Endodermal cell (in vitro differentiated cells): Measurements from ENCODE around the gene GPAT2. TPM values are rescaled to one million over a fixed set of nuclear protein-coding genes. Genes with fewer than 3 reads are reported as not detected.
"Not testable (repeated sequence)": the region's sequence is repeated elsewhere in the genome, so short reads cannot be mapped to it uniquely, and the experiment has no call there.

Source experiments
- DNase-seq: peaks from one replicate; pipeline ENCODE4 v3.0.0-alpha.2; 2017
- H3K27ac ChIP-seq: 2 replicates; pipeline ENCODE4 v1.5.1; 2013; ENCODE audit warnings: mild to moderate bottlenecking, low read depth, low read length, moderate library complexity
- H3K27me3 ChIP-seq: 2 replicates; pipeline ENCODE4 v1.6.1; 2013; ENCODE audit warnings: mild to moderate bottlenecking, low read length, moderate library complexity; ENCODE audit not compliant: insufficient read depth, control insufficient read depth, poor library complexity, severe bottlenecking
- H3K36me3 ChIP-seq: 2 replicates; pipeline ENCODE4 v1.7.0; 2013; ENCODE audit warnings: mild to moderate bottlenecking, low read length, moderate library complexity; ENCODE audit not compliant: control insufficient read depth, insufficient read depth
- H3K4me1 ChIP-seq: one replicate; pipeline ENCODE4 v1.7.0; 2013; ENCODE audit warnings: low read length; ENCODE audit not compliant: control insufficient read depth, insufficient read depth
- H3K4me3 ChIP-seq: 2 replicates; pipeline ENCODE4 v1.5.1; 2013; ENCODE audit warnings: mild to moderate bottlenecking, low read length, moderate library complexity
- H3K9ac ChIP-seq: 2 replicates; pipeline ENCODE4 v1.6.1; 2013; ENCODE audit warnings: mild to moderate bottlenecking, low read length, moderate library complexity; ENCODE audit not compliant: poor library complexity, severe bottlenecking; ENCODE audit errors: extremely low read depth
- H3K9me3 ChIP-seq: 2 replicates; pipeline ENCODE4 v1.6.1; 2013; ENCODE audit warnings: mild to moderate bottlenecking, low read length, moderate library complexity; ENCODE audit not compliant: control insufficient read depth
- H3K27ac Mint-ChIP-seq: 2 replicates; pipeline ENCODE4 v1.8.0; 2020; ENCODE audit warnings: mixed read lengths
- H3K27me3 Mint-ChIP-seq: 2 replicates; pipeline ENCODE4 v1.8.0; 2021; ENCODE audit warnings: mild to moderate bottlenecking, mixed read lengths; ENCODE audit not compliant: insufficient read depth
- H3K36me3 Mint-ChIP-seq: 2 replicates; pipeline ENCODE4 v1.8.0; 2020; ENCODE audit warnings: low read depth, mixed read lengths
- H3K4me1 Mint-ChIP-seq: 2 replicates; pipeline ENCODE4 v1.8.0; 2020; ENCODE audit warnings: mixed read lengths
- H3K4me3 Mint-ChIP-seq: 2 replicates; pipeline ENCODE4 v1.8.0; 2020; ENCODE audit warnings: mild to moderate bottlenecking, moderate library complexity, mixed read lengths
- H3K9me3 Mint-ChIP-seq: 2 replicates; pipeline ENCODE4 v1.8.0; 2020; ENCODE audit warnings: mild to moderate bottlenecking, mixed read lengths
- CTCF ChIP-seq: fragments of 200-600 bp; sonication (generic); conservative IDR thresholded peaks from 2 replicates; pipeline ENCODE4 v1.5.0; 2021; ENCODE audit warnings: antibody characterized with exemption, mild to moderate bottlenecking
- WGBS, 2 experiments: methylation state at CpG; one replicate each; pipeline versions ENCODE4 v1.1.5 to v1.1.7; 2013; ENCODE audit warnings: missing lambda C conversion rate in 2 of 2, mixed read lengths in 1 of 2; ENCODE audit not compliant: insufficient coverage in 1 of 2, insufficient read length in 1 of 2; 5-methylcytosine and 5-hydroxymethylcytosine counted together
- total RNA-seq, 2 donors: library from RNA; stranded (reverse); fragmentation: NEBNext Ultra II Directional in 1 of 2; extraction: Animal tissue kit (Norgen Biotek cat#: 25700) in 1 of 2; gene quantifications; 2 replicates in 1 of 2; 3 replicates in 1 of 2; pipeline ENCODE4 v1.2.1, GENCODE V29; 2021

Gene GPAT2
- total RNA-seq, 2 donors from 2014 or later = 0.33 TPM; not detected in 1

DNA sequence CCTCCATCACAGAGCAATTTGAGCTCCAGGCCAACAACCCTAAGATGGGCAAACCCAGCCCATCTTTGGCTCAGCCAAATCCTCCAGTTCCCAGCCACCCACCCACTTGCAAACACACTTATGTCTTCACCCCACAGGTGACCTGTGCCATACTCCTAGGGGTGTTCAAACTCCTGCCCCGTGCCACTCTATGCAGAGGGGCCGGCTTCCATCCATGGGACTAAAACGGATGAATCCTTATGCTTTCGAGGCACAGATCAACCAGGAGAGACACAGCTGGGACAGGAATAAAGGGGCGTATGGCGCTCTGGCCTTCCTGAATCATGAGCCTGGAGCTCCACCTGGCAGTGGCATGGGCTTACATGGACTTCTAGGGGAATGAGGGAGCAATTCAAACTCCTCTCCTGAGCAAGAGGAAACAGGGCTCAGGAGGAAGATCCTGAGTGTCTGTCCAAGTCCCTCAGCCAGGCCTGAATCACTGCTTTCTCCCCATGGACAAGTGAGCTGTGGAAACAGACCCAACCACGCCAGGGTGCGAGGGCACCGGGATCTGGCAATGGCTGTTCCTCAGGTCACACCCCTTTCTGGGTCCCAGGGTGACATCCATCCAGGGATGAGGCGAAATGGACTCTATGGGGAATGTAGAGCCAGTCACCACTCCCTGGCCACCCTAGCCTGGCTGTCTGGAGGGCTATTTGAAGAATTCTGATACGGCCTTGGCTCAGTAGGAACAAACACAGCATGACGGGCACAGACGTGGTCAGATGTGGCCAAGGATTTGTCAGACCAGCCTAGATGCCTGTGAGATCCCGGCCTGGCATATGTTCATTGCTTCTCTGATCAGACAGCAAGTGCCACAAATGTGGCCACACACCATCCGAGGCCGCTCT lies 36.6 kb upstream of the GPAT2 start:
- not testable (repeated sequence) for H3K27me3 ChIP-seq, H3K9me3 Mint-ChIP-seq, H3K36me3 ChIP-seq, H3K36me3 Mint-ChIP-seq, H3K4me3 ChIP-seq, H3K9ac ChIP-seq, H3K4me3 Mint-ChIP-seq, H3K9me3 ChIP-seq, H3K27ac Mint-ChIP-seq
- peaks cover 11% of the 10 kb centered on the region for H3K4me1 Mint-ChIP-seq
- Histone ChIP-seq H3K4me1 (peaks cover 10% of the 10 kb centered on the region), H3K27ac (peak overlapping the region; percentile 72)
- TF ChIP-seq CTCF = peak; percentile 13
- peak; percentile 37 for DNase-seq
- peaks cover 11% of the 10 kb centered on the region for H3K27me3 Mint-ChIP-seq
- WGBS, 2 experiments = 88 to 95% methylated on average over 8 to 15 of the region's 16 CpGs

GRCh38 chr2:96070351-96070750 lies 35.6 kb upstream of the GPAT2 start:
- H3K36me3 ChIP-seq, H3K27me3 Mint-ChIP-seq, H3K4me3 Mint-ChIP-seq, H3K9me3 Mint-ChIP-seq, H3K4me3 ChIP-seq, H3K36me3 Mint-ChIP-seq, H3K9ac ChIP-seq, H3K27ac ChIP-seq, DNase-seq, H3K27me3 ChIP-seq, H3K27ac Mint-ChIP-seq, H3K9me3 ChIP-seq: not testable (repeated sequence)
- H3K4me1 ChIP-seq = peaks cover 10% of the 10 kb centered on the region
- H3K4me1 Mint-ChIP-seq = peaks cover 11% of the 10 kb centered on the region
- 86% methylated on average over 5 of the region's 5 CpGs; no CpG with 5 or more reads in 1 of the 2 experiments for WGBS, 2 experiments

DNA sequence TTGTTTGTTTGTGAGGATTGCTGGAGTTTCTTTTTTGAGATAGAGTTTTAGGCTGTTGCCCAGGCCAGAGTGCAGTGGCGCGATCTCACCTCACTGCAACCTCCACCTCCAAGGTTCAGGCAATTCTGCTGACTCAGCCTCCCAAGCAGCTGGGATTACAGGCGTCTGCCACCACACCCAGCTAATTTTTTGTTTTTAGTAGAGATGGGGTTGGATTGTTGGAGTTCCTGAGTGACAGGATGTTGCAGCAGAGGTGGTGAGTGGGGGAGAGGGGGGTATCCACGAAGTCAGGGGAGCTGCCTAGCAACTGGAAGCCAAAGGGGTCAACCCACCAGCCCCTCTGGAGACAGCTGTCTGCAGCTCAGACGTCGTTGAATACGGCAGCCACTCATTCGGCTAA lies 35.2 kb upstream of the GPAT2 start:
- not testable (repeated sequence) for DNase-seq, H3K27me3 Mint-ChIP-seq, H3K4me3 Mint-ChIP-seq, H3K4me3 ChIP-seq, H3K9ac ChIP-seq, H3K9me3 Mint-ChIP-seq, H3K36me3 ChIP-seq, H3K9me3 ChIP-seq, H3K27ac ChIP-seq, H3K27ac Mint-ChIP-seq, H3K27me3 ChIP-seq, H3K36me3 Mint-ChIP-seq
- peaks cover 10% of the 10 kb centered on the region for H3K4me1 ChIP-seq
- WGBS, 2 experiments = 81 to 89% methylated on average over 5 to 6 of the region's 8 CpGs
- H3K4me1 Mint-ChIP-seq = peaks cover 11% of the 10 kb centered on the region

DNA sequence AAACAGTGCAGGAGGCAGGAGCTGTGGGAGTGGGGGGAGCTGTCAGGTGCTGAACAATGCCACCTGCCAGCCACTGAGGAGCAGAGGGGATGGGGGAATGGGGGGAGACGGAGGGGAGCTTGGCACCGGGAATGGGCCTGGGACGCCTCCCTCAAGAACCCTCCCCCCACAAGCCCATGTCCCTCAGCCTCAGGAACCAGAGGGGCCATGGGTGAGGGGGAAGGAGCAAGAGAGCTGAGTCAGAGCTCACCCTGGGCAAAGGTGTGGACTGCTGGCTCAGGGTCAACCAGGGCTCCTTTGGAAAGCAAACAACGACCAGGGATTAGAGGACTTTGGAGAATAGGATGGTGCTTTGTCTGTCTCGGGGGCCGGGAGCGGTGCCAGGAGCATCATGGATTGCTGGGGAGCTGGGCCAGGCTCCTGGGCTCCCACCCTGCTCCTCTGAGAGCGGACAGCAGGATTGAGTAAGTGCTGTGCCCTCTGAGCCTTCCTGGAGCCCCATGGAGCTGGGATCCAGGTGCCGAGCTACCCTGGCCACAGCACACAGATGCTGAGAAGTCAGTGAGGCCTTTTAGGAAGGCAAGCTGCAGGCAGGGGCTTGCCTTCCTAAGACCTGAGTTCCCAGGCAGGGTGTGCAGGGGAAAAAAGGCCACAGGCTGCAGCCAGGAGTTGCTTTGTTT lies 33.3 kb upstream of the GPAT2 start:
- H3K9ac ChIP-seq, H3K4me3 ChIP-seq, H3K9me3 Mint-ChIP-seq, H3K27me3 Mint-ChIP-seq, H3K9me3 ChIP-seq, H3K4me3 Mint-ChIP-seq, H3K27me3 ChIP-seq, H3K27ac ChIP-seq, H3K27ac Mint-ChIP-seq, H3K36me3 ChIP-seq, H3K36me3 Mint-ChIP-seq: not testable (repeated sequence)
- peaks cover 10% of the 10 kb centered on the region for H3K4me1 ChIP-seq
- WGBS, 2 experiments = 71 to 86% methylated on average over 5 to 8 of the region's 9 CpGs
- peak; percentile 61 for DNase-seq
- peaks cover 11% of the 10 kb centered on the region for H3K4me1 Mint-ChIP-seq

GRCh38 chr2:96067098-96067660 lies 32.5 kb upstream of the GPAT2 start:
- peak; percentile 72 for DNase-seq
- not testable (repeated sequence) for H3K36me3 ChIP-seq, H3K27me3 ChIP-seq, H3K27ac Mint-ChIP-seq, H3K4me3 ChIP-seq, H3K36me3 Mint-ChIP-seq, H3K9me3 ChIP-seq, H3K27ac ChIP-seq, H3K9ac ChIP-seq, H3K27me3 Mint-ChIP-seq, H3K4me3 Mint-ChIP-seq, H3K9me3 Mint-ChIP-seq
- H3K4me1 Mint-ChIP-seq = peaks cover 11% of the 10 kb centered on the region
- WGBS, 2 experiments = 76 to 80% methylated on average over 2 of the region's 2 CpGs
- peaks cover 10% of the 10 kb centered on the region for H3K4me1 ChIP-seq

DNA sequence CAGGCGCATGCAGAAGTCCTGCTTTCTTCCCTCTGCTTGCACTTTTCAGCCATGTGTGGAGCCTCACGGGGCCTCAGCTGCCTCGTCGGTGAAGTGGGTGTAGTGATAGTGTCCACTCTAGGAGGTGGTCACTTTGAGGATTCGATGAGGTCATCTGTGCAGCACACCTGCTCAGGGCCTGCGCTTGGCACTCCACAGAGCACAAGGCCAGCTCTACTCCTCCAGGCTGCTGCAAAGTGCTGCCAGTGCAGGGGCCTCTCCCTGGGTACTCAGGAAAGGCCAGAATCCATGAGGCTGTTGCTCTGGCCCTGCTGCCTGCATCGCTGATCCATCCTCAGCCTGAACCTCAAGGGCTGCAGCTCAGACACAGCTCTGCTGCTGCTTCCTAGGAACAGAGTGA lies 31.8 kb upstream of the GPAT2 start:
- DNase-seq, H3K27me3 Mint-ChIP-seq, H3K27ac Mint-ChIP-seq, H3K27me3 ChIP-seq, H3K36me3 Mint-ChIP-seq, H3K9ac ChIP-seq, H3K4me3 Mint-ChIP-seq, H3K9me3 ChIP-seq, H3K36me3 ChIP-seq, H3K27ac ChIP-seq, H3K4me3 ChIP-seq, H3K9me3 Mint-ChIP-seq: not testable (repeated sequence)
- H3K4me1 ChIP-seq = peaks cover 10% of the 10 kb centered on the region
- H3K4me1 Mint-ChIP-seq = peaks cover 11% of the 10 kb centered on the region
- 74 to 95% methylated on average over 2 to 4 of the region's 7 CpGs for WGBS, 2 experiments
